NB4 (cell line): Measurements from ENCODE around the gene PCSK5.
A peak's percentile ranks its signal among the peaks of the same experiment; 100 is the strongest.

Source experiments
- DNase-seq: peaks from one replicate; pipeline ENCODE4 v3.0.0; 2010; ENCODE audit warnings: low read depth
- H3K4me3 ChIP-seq: one replicate; pipeline ENCODE4 v1.5.1; 2011; ENCODE audit warnings: mild to moderate bottlenecking, low read depth, low read length, moderate library complexity
- CTCF ChIP-seq: IDR thresholded peaks from one replicate; pipeline ENCODE4 v1.5.1; 2012; ENCODE audit warnings: low read depth, low read length
- MAX ChIP-seq: IDR thresholded peaks from 2 replicates; pipeline ENCODE4 v1.6.1; 2011; ENCODE audit warnings: low read depth, low read length
- MYC ChIP-seq: IDR thresholded peaks from 2 replicates; pipeline ENCODE4 v1.6.1; 2011; ENCODE audit warnings: low read depth, low read length
- POLR2A ChIP-seq: IDR thresholded peaks from 2 replicates; pipeline ENCODE4 v1.6.1; 2011; ENCODE audit warnings: mild to moderate bottlenecking; ENCODE audit not compliant: insufficient read length; ENCODE audit errors: extremely low read depth

Gene PCSK5

DNA sequence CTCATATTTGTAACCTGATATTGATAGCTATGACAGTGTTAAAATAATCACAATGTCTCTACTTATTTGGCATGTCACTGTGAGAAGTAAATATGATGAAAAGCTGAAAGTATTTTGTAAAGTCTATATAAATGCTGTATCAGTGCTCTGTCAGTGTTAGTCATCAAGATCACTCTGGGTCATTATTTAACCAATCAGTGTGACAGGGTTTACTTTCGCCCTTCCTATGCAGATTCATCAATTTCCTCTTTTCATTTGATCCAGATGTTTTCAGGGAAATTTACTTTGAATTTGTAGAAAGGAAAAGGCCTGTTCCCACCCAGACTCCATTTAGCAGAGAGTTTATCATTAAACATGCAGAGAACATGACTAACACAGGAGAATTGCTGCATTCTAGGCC is 9.9 kb upstream of the PCSK5 start:
- TF ChIP-seq POLR2A (no peak), CTCF (no peak), MAX (no peak), MYC (no peak)
- H3K4me3 ChIP-seq: no peak overlapping the region
- no peak for DNase-seq

DNA sequence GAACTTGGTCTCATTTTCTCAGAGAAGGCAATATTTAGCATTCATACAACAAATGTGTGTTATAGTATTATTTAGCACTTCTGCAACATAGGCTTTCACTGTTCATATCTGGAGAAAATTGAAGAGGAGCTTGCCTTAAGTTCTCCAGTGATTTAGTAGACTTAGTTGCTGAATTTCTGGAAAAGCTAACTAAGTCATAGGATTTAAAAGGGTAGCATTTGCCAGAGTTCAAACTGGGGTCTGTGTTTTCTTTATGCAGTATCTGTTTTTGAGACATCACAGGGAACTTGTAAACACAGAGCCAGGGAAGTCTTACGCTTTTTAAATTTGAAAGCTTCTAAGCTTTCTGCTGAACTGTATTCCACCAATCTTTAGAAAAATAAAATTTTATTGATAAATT is 8.7 kb upstream of the PCSK5 start:
- no peak overlapping the region for H3K4me3 ChIP-seq
- TF ChIP-seq POLR2A: no peak
- DNase-seq: no peak

DNA sequence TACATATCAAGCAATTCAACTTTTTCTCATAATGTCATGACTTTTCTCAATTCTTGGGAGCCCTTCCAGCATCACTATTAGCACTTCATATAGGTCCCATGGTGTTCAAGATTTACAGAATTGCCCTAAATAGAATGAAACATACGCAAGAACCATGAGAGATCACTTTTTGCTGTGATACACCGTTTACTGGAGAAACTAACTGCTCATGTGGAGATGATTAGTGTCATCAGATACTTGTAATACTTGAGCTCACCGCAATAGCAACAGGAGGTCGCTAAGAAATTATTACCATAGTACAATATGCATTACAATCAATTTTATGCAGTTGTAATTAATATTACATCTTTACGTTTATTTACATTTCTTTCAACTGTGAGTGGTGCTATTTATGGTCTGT is 4.8 kb upstream of the PCSK5 start:
- no peak overlapping the region for H3K4me3 ChIP-seq
- TF ChIP-seq POLR2A (no peak), MAX (no peak), CTCF (no peak), MYC (no peak)
- DNase-seq: no peak

DNA sequence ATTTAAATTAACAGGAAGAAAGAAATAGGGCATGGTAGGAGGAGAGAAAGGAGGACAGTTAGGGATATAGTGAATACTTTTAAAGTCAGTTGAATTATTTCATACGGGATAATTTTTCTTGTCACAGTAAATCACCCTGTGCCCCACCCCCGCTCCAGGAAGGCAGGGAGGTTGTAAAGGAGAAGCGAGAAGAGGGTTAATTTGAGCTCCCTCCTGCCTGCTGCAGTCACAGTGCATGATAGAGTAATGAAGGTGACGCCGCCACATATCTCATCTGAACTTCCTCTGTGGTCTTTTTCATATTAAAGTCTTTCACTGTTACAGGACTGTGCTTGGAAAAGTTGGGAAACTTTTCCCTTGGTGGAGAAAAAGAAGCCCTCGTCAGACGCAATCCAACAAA is 896 bp upstream of the PCSK5 start:
- no peak for TF ChIP-seq CTCF
- no peak for TF ChIP-seq MYC
- no peak for TF ChIP-seq MAX
- TF ChIP-seq POLR2A: no peak
- no peak for DNase-seq
- no peak overlapping the region for H3K4me3 ChIP-seq

DNA sequence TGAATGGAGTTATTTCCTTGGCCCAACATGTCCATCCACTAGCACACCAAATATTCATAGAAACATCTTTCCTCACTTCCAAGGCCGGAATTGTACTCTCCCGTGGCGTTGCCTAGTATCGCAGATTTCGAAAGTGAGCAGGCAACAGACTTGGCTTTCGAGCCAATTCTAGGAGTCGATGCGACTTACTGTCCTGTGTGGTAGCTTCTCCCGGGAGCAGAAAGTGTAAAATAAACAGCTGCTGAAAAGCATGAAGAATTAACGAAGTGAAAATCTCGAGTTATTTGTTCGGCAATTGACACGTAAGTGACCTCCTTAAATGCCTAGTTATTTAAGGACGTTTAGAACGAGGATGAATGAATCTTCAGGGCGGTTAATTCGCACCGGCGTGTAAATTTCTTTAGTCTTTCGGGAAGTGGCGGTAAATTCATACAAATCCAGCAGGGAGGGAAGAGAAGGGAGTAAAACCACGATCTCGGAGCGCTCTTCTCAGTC is 449 bp upstream of the PCSK5 start:
- peak overlapping the region; percentile 3 for H3K4me3 ChIP-seq
- no peak for TF ChIP-seq POLR2A
- DNase-seq: peak; percentile 1

- DNase-seq: no peak
- TF ChIP-seq MAX (no peak), CTCF (no peak), MYC (no peak), POLR2A (no peak)
- H3K4me3 ChIP-seq: no peak overlapping the region
Observed at GRCh38 chr9:75891277-75891741, 836 bp downstream of the PCSK5 start.

DNA sequence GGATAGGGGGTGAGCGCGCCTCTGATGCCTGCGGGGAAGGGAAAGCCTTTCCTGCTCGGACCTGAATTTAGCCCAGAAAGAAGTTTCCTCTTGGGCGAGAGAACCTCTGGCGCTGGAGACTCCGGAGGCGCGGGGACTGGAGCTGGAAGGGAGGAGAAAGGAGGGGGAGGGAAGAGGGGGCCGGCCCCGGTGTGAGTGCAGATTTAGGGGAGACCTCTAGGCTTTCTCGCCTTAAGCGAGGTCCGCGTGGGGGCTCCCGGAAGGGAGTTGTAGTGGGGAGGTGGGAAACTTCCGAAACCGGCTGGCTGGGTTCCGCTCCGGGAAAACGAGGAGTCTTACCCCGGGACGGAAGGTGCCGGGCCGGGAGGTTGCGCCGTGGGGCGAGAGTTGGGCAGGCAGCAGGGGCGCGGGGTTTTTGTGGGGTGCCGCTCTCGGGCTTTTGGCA is 1.3 kb downstream of the PCSK5 start:
- no peak for DNase-seq
- no peak overlapping the region for H3K4me3 ChIP-seq
- TF ChIP-seq MAX: no peak
